Effector memory CD8-positive, alpha-beta T cell (primary cell): Measurements from ENCODE around the gene TCP1.
A peak's percentile ranks its signal among the peaks of the same experiment; 100 is the strongest.

Source experiments
- ATAC-seq: fragments of 150-1000 bp; cut with Tn5 transposase; replicated peaks from 2 replicates; pipeline ENCODE4 v1.10.0; 2021; ENCODE audit warnings: mild to moderate bottlenecking, moderate library complexity
- DNase-seq, 3 experiments: peaks; one replicate each; pipeline ENCODE4 v3.0.0; 2021
- H3K27ac Mint-ChIP-seq, 2 donors: one replicate each; pipeline ENCODE4 v1.8.0; 2022; ENCODE audit warnings: mild to moderate bottlenecking in 2 of 2, mixed read lengths in 2 of 2, moderate library complexity in 2 of 2
- H3K27me3 Mint-ChIP-seq, 2 donors: one replicate each; pipeline ENCODE4 v1.8.0; 2022; ENCODE audit warnings: mixed read lengths in 2 of 2
- H3K36me3 Mint-ChIP-seq: one replicate; pipeline ENCODE4 v1.8.0; 2022; ENCODE audit warnings: mild to moderate bottlenecking, moderate library complexity, mixed read lengths; ENCODE audit not compliant: insufficient read depth
- H3K4me1 Mint-ChIP-seq, 2 donors: one replicate each; pipeline ENCODE4 v1.8.0; 2022; ENCODE audit warnings: low read depth in 2 of 2, mixed read lengths in 2 of 2
- H3K4me3 Mint-ChIP-seq, 2 donors: one replicate each; pipeline ENCODE4 v1.8.0; 2022; ENCODE audit warnings: mild to moderate bottlenecking in 2 of 2, mixed read lengths in 2 of 2, moderate library complexity in 2 of 2
- H3K9me3 Mint-ChIP-seq, 2 donors: one replicate each; pipeline ENCODE4 v1.8.0; 2022; ENCODE audit warnings: mixed read lengths in 2 of 2

The TCP1 gene

DNA sequence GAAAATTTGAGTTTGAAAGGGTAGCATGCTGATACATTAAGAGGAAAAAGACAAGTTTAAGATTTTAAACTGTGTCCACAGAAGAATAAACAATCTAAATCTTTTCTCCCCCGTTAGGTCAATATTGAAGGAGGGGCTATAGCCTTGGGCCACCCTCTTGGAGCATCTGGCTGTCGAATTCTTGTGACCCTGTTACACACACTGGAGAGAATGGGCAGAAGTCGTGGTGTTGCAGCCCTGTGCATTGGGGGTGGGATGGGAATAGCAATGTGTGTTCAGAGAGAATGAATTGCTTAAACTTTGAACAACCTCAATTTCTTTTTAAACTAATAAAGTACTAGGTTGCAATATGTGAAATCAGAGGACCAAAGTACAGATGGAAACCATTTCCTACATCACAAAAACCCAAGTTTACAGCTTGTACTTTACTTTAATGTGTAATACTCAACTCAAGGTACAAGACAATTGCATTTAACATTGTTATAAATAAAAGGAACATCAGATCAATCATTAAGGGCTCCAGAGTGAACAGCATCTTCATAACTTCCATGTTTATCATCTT, 10.8 kb downstream of the TCP1 start:
- peaks cover 80% of the 10 kb centered on the region for H3K36me3 Mint-ChIP-seq
- no peaks in the 10 kb centered on the region for H3K9me3 Mint-ChIP-seq
- H3K4me3 Mint-ChIP-seq: no peak overlapping the region
- DNase-seq (no peak), ATAC-seq (no peak)
- peak overlapping the region; percentile 37 to 79 for H3K27ac Mint-ChIP-seq
- peaks cover 9 to 20% of the 10 kb centered on the region in 2 donors for H3K4me1 Mint-ChIP-seq
- H3K27me3 Mint-ChIP-seq: no peaks in the 10 kb centered on the region

DNA sequence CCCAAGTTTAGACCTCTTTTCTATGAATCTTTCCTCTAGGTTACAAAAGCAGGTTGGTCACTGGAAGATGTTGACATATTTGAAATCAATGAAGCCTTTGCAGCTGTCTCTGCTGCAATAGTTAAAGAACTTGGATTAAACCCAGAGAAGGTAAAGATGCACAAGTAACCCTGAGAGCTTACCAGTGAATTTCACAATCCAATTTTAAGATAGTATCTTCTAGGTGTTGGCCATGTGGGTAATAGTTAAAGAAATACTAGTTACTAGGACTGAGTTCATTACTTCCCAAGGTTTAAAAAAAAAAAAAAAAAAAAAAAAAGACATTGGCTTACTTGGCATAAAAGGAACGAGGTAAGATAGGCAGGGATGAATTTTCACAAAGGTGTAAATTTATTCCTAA, 11.3 kb downstream of the TCP1 start:
- H3K4me3 Mint-ChIP-seq: no peak overlapping the region
- H3K27ac Mint-ChIP-seq: peak overlapping the region; percentile 37 to 79
- H3K4me1 Mint-ChIP-seq: peaks cover 9 to 20% of the 10 kb centered on the region in 2 donors
- DNase-seq: no peak
- no peaks in the 10 kb centered on the region for H3K27me3 Mint-ChIP-seq
- ATAC-seq: no peak
- H3K9me3 Mint-ChIP-seq: no peaks in the 10 kb centered on the region
- peaks cover 75% of the 10 kb centered on the region for H3K36me3 Mint-ChIP-seq

DNA sequence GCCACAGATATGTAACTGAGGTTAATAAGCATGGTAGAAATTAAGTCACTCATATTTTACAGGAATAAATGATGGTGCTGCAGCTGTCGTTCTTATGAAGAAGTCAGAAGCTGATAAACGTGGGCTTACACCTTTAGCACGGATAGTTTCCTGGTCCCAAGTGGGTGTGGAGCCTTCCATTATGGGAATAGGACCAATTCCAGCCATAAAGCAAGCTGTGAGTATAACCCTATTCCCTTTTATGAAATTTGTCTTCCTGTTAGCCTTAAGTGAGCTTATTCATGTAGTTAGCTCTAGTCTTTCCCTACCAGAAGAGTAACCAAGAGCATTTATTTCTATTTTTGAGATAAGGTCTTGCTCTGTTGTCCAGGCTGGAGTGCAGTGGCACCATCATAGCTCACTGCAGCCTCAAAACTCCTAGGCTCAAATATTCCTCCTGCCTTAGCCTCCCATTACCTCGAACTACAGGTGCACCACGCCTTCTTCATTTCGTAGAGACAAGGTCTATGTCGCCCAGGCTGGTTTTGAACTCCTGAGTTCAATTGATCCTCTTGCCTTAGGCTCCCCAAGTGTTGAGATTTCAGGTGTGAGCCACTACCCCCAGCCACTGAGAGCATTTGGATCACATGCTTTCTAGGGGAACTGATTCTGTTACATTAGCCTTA, 12.0 kb downstream of the TCP1 start:
- Mint-ChIP-seq H3K9me3 (no peaks in the 10 kb centered on the region), H3K36me3 (peaks cover 68% of the 10 kb centered on the region), H3K27me3 (no peaks in the 10 kb centered on the region), H3K27ac (peak overlapping the region in 1 of 2 donors; percentile 79), H3K4me3 (no peak overlapping the region), H3K4me1 (peaks cover 4 to 13% of the 10 kb centered on the region in 2 donors)
- ATAC-seq (no peak), DNase-seq (no peak)

DNA sequence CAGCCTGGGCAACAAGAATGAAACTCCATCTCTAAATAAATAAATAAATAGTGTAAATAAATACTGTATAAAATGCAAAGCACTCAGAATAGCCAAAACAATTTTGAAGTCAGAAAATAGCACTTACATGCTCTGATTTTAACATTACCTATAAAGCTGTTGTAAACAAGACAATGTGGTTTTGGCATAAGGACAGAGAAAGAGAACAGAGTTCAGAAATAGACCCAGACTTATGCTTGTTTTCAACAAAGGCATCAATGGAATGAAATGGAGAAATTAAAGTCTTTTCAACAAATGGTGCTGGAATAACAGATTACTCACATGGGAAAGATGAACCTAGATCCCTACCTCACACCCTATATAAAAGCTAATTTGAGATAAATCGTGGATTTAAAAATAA, 17.2 kb downstream of the TCP1 start:
- H3K27me3 Mint-ChIP-seq: no peaks in the 10 kb centered on the region
- DNase-seq: no peak
- no peak for ATAC-seq
- H3K9me3 Mint-ChIP-seq: no peaks in the 10 kb centered on the region
- no peak overlapping the region for H3K4me3 Mint-ChIP-seq
- H3K36me3 Mint-ChIP-seq: peaks cover 41% of the 10 kb centered on the region
- H3K4me1 Mint-ChIP-seq: no peaks in the 10 kb centered on the region
- no peak overlapping the region for H3K27ac Mint-ChIP-seq

DNA sequence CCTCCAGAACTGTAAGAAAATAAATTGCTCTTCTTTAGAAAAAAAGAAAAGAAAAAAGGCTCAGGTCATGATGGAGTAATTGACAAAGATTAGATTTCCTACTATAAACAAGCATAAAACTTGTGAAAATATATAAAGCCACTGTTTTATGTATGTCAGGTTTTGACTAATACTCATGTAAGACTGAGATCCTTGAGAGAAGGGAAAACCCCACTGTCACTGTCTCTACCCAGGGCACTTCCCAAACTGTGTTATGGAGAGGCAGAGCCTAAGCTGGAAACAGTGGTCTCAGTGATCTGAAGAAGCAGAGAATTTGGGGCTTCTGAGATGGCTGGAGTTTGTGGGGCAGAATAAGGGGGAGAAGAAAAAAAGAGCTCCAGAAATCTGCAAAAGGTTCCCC, 19.9 kb downstream of the TCP1 start:
- no peaks in the 10 kb centered on the region for H3K9me3 Mint-ChIP-seq
- peaks cover 38% of the 10 kb centered on the region for H3K36me3 Mint-ChIP-seq
- no peak overlapping the region for H3K4me3 Mint-ChIP-seq
- no peak for DNase-seq
- H3K4me1 Mint-ChIP-seq: no peaks in the 10 kb centered on the region
- H3K27me3 Mint-ChIP-seq: no peaks in the 10 kb centered on the region
- no peak overlapping the region for H3K27ac Mint-ChIP-seq
- no peak for ATAC-seq

DNA sequence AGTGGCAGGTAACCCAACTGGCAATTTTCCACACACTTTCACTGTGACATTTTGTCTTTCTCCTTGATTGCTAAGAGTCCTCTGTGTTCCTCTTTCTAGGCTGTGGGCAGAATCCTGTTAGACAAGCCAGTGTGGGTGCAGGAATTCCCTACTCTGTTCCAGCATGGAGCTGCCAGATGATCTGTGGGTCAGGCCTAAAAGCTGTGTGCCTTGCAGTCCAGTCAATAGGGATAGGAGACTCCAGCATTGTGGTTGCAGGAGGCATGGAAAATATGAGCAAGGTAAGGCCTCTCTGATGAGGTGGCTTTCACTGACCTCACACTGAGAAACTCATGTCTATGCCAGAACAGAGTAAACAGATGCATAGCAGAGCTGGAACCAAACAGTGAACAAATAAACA, 22.5 kb downstream of the TCP1 start:
- Mint-ChIP-seq H3K36me3 (peaks cover 51% of the 10 kb centered on the region), H3K4me3 (no peak overlapping the region), H3K27ac (peak overlapping the region; percentile 49 to 74), H3K4me1 (peaks cover 7 to 12% of the 10 kb centered on the region in 2 donors), H3K27me3 (no peaks in the 10 kb centered on the region), H3K9me3 (no peaks in the 10 kb centered on the region)
- DNase-seq: no peak
- no peak for ATAC-seq

DNA sequence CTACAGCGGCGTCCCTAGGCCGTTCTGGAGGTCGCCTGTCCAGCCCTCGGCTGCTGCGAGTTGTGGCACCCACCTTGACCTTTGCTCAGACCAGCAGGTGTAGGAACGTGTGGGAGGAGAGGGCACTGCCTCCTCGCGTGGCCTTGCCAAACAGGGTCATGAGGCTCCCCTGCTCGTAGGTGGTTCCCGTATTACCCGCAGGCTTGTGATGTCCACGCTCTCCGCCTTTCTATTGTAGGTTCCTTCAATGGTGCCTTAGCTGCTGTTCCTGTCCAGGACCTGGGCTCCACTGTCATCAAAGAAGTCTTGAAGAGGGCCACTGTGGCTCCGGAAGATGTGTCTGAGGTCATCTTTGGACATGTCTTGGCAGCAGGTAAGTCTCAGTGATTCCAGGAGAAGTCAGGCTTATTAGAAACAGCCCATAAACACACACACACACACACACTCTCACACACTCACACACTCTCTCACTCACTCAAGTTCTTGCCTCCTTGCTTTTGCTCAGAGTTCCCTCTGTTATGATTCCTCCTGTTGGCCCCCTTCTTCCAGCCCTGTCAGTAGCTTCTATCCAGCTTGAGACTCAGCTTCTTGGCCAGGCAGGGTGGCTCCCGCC, 26.6 kb downstream of the TCP1 start:
- Mint-ChIP-seq H3K4me3 (peak overlapping the region; percentile 91 to 96), H3K4me1 (peaks cover 23 to 27% of the 10 kb centered on the region in 2 donors), H3K36me3 (peaks cover 49% of the 10 kb centered on the region)

DNA sequence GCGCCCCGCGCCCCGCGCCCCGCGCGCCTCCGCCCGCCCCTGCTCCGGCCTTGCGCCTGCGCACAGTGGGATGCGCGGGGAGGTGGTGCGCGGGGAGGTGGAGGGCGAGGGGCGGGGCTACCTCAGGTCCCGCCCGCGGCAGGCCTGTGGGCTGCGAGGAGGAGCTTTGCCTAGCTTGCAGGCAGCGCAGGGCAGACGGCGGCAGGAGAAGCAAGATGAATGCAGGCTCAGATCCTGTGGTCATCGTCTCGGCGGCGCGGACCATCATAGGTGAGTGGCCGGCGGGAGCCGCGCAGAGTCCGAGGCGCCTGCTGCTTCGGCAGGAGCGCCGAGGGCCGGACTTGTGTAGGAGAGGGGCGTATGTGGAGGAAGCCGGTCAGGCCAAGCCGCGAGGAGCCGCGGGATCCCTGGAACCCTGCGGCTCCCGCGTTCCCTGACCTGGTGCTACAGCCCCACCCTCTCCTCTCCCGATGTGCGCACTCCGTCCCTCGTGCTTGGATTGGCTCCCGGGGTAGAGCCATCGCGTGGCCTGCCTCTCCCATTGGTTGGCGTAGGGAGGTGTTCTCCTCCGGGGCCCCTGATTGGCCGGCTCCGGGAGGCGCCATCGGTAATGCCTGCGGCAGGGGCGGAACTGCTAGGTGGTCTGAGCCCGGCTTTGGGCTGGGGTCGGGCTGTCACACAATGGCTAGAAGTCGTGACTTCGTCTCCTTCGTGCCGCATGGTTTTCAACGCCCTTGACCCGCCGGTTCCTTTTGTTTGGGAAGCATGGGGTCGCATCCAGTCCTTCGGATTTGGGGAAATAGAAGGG, 27.3 kb downstream of the TCP1 start, which contains the start of gene ACAT2:
Gene ACAT2, plus strand, starts transcription at position 173 of the 808 bp plus-strand sequence. Its CDS starts 43 bp downstream, at position 216.
- peak; percentile 83 to 86 (median 85) for DNase-seq
- peak within 1 kb of the TSS; percentile 91 to 96 for H3K4me3 Mint-ChIP-seq
- peaks cover 52% of the 10 kb centered on the region for H3K36me3 Mint-ChIP-seq
- peak; percentile 86 for ATAC-seq
- no peaks in the 10 kb centered on the region for H3K27me3 Mint-ChIP-seq
- H3K4me1 Mint-ChIP-seq: peaks cover 23 to 27% of the 10 kb centered on the region in 2 donors
- peak within 1 kb of the TSS; percentile 94 to 97 for H3K27ac Mint-ChIP-seq
- H3K9me3 Mint-ChIP-seq: no peaks in the 10 kb centered on the region

More for the DNA sequence above, 26.6 kb downstream of the TCP1 start:
- H3K27me3 Mint-ChIP-seq: no peaks in the 10 kb centered on the region
- DNase-seq (peak; percentile 41 to 43 (median 42)), ATAC-seq (peak; percentile 42)
- H3K27ac Mint-ChIP-seq: peak overlapping the region; percentile 94 to 97
- H3K9me3 Mint-ChIP-seq: no peaks in the 10 kb centered on the region

DNA sequence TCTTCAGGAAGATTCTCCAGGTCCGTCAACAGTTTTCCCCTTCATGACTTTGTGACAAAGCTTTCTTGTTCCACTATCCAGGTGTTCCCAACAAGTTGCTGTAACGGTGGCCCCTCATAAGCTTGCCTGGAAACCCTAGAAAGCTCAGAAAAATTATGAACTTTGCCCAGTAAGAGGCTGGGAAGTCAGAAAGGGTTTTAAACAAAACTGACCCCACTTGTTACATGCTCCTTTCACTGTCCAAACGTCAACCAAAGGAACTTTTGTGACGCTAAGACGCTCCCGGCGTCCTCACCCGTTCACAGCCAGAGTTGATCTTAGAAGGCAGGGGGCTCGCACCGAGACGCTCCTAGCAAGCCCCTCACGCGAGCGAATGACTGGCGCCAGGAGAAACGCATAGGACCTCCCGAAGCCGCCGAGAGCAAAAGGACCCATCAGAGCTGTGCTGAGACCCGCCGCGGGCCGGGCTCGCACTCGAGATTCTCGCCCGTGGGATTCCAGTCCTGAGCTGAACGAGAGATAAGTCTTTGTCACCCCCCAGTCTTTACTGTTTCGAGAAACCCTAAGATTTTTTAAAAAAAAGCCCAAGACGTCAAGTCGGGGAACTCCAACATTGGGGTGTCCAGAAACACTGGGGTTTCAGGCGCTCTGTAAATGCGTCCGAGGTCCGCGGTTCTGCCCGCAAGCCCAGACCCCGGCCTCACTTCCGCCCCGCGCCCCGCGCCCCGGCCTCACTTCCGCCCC, 28.1 kb downstream of the TCP1 start:
- Mint-ChIP-seq H3K9me3 (no peaks in the 10 kb centered on the region), H3K4me1 (peaks cover 23 to 27% of the 10 kb centered on the region in 2 donors), H3K27me3 (no peaks in the 10 kb centered on the region), H3K27ac (peak overlapping the region; percentile 94 to 97), H3K4me3 (peak overlapping the region; percentile 91 to 96), H3K36me3 (peaks cover 56% of the 10 kb centered on the region)
- DNase-seq: peak in 1 of 3 experiments; percentile 10
- no peak for ATAC-seq

DNA sequence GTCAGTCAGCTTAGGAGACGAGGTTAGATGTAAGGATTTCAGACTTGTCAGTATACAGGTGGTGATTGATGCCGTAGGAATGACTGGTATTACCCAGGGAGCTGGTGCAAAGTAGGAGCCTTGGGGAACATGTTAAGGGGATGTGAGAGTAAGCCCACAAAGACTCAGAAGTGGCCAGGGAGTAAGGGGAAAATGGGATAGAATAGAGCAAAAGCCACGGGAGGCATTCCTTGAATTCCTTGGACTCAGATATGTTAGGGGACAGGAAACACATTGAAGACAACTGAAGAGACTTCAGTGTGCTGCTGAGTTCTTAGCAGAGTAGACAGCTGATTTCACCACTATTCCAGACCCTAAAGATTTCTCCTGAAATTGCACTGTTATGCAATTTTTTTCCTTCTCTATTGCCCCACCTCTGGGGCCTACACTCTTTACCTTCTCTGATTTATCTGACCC, 28.8 kb downstream of the TCP1 start:
- H3K9me3 Mint-ChIP-seq: no peaks in the 10 kb centered on the region
- H3K27me3 Mint-ChIP-seq: no peaks in the 10 kb centered on the region
- H3K4me3 Mint-ChIP-seq: peak overlapping the region; percentile 91 to 96
- peak overlapping the region; percentile 94 to 97 for H3K27ac Mint-ChIP-seq
- peaks cover 23 to 27% of the 10 kb centered on the region in 2 donors for H3K4me1 Mint-ChIP-seq
- ATAC-seq (no peak), DNase-seq (no peak)
- H3K36me3 Mint-ChIP-seq: peaks cover 60% of the 10 kb centered on the region

DNA sequence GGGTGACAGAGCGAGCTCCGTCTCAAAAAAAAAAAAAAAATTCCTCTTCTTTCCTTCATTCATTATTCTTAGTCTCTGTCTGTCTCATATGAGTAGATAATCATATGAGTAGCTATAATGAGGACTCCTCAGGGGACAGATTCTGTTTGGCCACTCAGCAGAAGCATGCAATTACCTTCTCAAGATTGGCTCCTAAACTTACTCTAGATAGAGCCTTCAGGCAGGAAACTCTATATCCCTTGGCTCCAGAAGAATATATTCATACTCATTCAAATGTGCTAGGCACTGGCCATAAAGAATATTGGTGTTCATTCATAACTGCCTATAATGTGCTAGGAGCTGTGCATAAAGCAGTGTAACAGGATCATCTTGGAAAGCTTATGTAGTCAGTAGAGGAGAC, 29.8 kb downstream of the TCP1 start:
- peaks cover 23 to 27% of the 10 kb centered on the region in 2 donors for H3K4me1 Mint-ChIP-seq
- H3K27me3 Mint-ChIP-seq: no peaks in the 10 kb centered on the region
- peaks cover 64% of the 10 kb centered on the region for H3K36me3 Mint-ChIP-seq

DNA sequence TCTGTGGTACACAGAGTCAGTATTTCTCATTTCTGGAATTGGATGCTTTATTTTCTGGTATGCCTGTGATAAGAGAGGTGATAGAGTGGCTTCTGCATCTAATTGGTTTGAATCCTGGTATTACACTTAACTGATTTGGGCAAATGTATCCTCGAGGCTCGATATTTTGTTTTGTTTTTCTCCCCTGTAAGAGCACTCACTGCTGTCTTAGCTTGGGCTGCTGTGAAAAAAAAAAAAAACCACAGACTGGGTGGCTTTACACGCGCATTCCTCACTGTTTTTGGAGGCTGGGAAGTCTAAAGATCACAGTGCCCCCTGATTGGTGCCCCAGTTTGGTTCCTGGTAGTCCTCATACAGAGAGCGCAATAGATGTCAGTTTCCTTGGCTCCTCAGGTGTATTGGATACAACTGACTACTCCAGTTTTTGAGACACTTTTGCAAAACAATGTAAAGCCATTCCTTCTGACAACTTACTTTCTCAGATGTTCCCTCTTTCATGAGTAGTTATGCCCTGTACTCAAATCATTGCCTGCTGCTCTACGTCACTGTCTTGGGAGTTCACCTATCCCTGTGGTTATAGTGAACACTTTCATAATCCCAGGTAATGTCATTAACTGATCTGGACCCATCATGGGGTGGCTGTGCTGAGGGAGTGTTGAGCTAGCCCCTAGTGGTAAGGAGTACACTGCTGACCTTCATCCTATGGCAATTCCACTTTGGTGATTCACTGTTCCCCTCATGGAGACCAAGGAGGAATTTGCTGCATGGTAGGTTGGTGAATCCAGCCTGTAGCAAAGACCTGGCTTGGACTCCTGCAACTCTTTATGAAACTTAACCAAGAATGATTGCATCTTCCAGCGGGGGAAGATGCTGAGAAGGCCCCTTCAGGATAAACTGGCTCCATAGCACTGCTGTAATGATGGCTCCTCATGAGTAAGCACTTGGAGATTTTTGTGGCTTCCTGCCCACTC, 31.1 kb downstream of the TCP1 start:
- Mint-ChIP-seq H3K9me3 (no peaks in the 10 kb centered on the region), H3K36me3 (peaks cover 76% of the 10 kb centered on the region), H3K27ac (peak overlapping the region; percentile 79 to 86), H3K27me3 (no peaks in the 10 kb centered on the region), H3K4me3 (no peak overlapping the region), H3K4me1 (peaks cover 23 to 27% of the 10 kb centered on the region in 2 donors)
- ATAC-seq: no peak
- DNase-seq: no peak

More for the DNA sequence above, 29.8 kb downstream of the TCP1 start:
- Mint-ChIP-seq H3K27ac (peak overlapping the region; percentile 21 to 97), H3K9me3 (no peaks in the 10 kb centered on the region), H3K4me3 (peak overlapping the region; percentile 39 to 96)
- DNase-seq (no peak), ATAC-seq (no peak)
